Tibial nerve (tissue), 4 donors: ENCODE results near the gene PTK7. TPM values are rescaled to one million over a fixed set of nuclear protein-coding genes. Genes with fewer than 3 reads are reported as not detected.

ENCODE experiments used
- DNase-seq, 2 donors: peaks; one replicate each; pipeline ENCODE4 v3.0.0-alpha.2; 2019; ENCODE audit warnings: low spot score in 2 of 2
- H3K27ac ChIP-seq, 4 donors: fragments of 200-600 bp; sonication (generic) in 3 of 4; one replicate each; pipeline ENCODE4 v1.5.1; 2017 to 2019; ENCODE audit warnings: mild to moderate bottlenecking in 1 of 4
- H3K27me3 ChIP-seq, 2 donors: fragments of 200-600 bp; sonication (generic) in 1 of 2; one replicate each; pipeline versions ENCODE4 v1.5.1 to v1.6.0; 2017 to 2019
- H3K36me3 ChIP-seq, 3 donors: fragments of 200-600 bp; sonication (generic); one replicate each; pipeline ENCODE4 v1.5.1; 2018 to 2019
- H3K4me1 ChIP-seq, 4 donors: fragments of 200-600 bp; sonication (generic) in 3 of 4; one replicate each; pipeline ENCODE4 v1.5.1; 2017 to 2019
- H3K4me3 ChIP-seq, 4 donors: fragments of 200-600 bp; sonication (generic) in 3 of 4; one replicate each; pipeline ENCODE4 v1.5.1; 2017 to 2019; ENCODE audit warnings: mild to moderate bottlenecking in 1 of 4, moderate library complexity in 1 of 4
- H3K9me3 ChIP-seq, 4 donors: fragments of 200-600 bp; sonication (generic) in 3 of 4; one replicate each; pipeline ENCODE4 v1.5.1; 2017 to 2019
- EP300 ChIP-seq, 2 donors: sonication (generic); formaldehyde crosslinking; IDR thresholded peaks; one replicate each; pipeline ENCODE4 v1.6.1; 2017; ENCODE audit warnings: antibody characterized with exemption in 2 of 2, mild to moderate bottlenecking in 1 of 2
- POLR2A ChIP-seq, 2 donors: fragments of 450-650 bp; IDR thresholded peaks; one replicate each; pipeline ENCODE4 v1.6.1; 2017; ENCODE audit warnings: antibody characterized with exemption in 2 of 2, mild to moderate bottlenecking in 2 of 2, moderate library complexity in 2 of 2
- WGBS, 2 donors: methylation state at CpG; one replicate each; pipeline ENCODE4 v1.1.5; 2018; 5-methylcytosine and 5-hydroxymethylcytosine counted together
- total RNA-seq, 4 donors: library from RNA; depleted of rRNA; stranded (reverse); fragments of >200 nt; gene quantifications; one replicate each; pipeline ENCODE4 v1.1.0, GENCODE V29; 2016
- TF ChIP-seq, protein P1 (sequence below), 5 experiments: fragments of 200-600 bp in 3 of 5; fragments of 450-650 bp in 2 of 5; sonication (generic) in 3 of 5; IDR thresholded peaks; one replicate each; pipeline ENCODE4 v1.5.1; 2016 to 2019; ENCODE audit warnings: antibody characterized with exemption in 5 of 5, mild to moderate bottlenecking in 3 of 5, moderate library complexity in 2 of 5

The PTK7 gene
- total RNA-seq, 4 donors from 2014 or later: 1.5 to 5.5 (median 3.9) TPM

DNA sequence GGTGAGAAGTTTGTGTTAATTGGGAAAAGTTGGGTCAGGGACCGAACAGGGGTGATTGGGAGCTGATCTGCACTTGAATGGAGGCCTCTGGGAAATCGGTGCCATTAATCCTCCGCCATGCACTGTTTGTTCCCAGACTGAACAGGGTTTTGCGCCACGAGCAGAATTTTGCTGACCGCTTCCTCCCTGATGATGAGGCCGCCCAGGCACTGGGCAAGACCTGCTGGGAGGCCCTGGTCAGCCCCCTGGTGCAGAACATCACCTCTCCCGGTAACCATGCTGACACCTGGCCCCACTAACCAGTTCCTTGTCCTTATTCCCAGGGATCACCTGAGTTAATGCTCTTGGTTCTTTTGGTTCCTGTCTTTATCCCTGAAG, 127.6 kb downstream of the PTK7 start:
- WGBS, 2 donors: 91 to 92% methylated on average over 8 of the region's 8 CpGs
- no peak for DNase-seq
- Histone ChIP-seq H3K4me3 (no peak overlapping the region), H3K9me3 (no peaks in the 10 kb centered on the region), H3K4me1 (no peaks in the 10 kb centered on the region), H3K27ac (no peak overlapping the region), H3K36me3 (peaks cover 0 to 81% (median under 1%) of the 10 kb centered on the region in 3 donors), H3K27me3 (no peaks in the 10 kb centered on the region)
- TF ChIP-seq, protein P1, sequence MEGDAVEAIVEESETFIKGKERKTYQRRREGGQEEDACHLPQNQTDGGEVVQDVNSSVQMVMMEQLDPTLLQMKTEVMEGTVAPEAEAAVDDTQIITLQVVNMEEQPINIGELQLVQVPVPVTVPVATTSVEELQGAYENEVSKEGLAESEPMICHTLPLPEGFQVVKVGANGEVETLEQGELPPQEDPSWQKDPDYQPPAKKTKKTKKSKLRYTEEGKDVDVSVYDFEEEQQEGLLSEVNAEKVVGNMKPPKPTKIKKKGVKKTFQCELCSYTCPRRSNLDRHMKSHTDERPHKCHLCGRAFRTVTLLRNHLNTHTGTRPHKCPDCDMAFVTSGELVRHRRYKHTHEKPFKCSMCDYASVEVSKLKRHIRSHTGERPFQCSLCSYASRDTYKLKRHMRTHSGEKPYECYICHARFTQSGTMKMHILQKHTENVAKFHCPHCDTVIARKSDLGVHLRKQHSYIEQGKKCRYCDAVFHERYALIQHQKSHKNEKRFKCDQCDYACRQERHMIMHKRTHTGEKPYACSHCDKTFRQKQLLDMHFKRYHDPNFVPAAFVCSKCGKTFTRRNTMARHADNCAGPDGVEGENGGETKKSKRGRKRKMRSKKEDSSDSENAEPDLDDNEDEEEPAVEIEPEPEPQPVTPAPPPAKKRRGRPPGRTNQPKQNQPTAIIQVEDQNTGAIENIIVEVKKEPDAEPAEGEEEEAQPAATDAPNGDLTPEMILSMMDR (IDR thresholded peaks at IDR 0.05): no peak
- TF ChIP-seq POLR2A (IDR thresholded peaks at IDR 0.05): no peak
- no peak for TF ChIP-seq EP300 (IDR thresholded peaks at IDR 0.05)

DNA sequence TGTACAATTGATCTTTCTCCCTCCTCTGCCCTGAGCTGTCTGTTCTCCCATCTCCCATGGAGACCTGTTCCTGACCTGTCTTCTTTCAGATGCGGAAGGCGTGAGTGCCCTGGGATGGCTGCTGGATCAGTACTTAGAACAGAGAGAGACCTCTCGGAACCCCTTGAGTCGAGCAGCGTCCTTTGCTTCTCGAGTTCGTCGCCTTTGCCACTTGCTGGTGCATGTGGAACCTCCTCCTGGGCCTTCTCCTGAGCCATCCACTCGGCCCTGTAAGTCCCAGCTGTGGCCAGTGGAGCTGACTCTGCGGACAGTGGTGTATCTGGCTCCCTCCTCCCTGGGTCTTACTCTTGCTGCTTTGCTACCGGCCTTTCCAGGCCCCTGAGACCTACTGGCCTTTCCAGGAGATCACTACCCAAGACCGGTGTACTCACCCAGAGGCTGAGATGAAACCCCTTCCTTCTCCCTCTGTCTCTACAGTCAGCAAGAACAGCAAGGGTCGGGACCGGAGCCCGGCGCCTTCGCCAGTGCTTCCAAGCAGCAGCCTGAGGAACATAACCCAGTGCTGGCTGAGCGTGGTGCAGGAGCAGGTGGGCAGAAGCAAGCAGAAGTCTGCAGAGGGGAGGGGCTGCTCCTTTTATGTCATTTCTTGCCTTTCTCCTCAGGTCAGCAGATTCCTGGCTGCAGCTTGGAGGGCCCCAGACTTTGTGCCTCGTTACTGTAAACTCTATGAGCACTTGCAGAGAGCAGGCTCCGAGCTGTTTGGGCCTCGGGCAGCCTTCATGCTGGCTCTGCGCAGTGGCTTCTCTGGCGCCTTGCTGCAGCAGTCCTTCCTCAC, 128.4 kb downstream of the PTK7 start:
- Histone ChIP-seq H3K9me3 (no peaks in the 10 kb centered on the region), H3K4me3 (no peak overlapping the region), H3K4me1 (no peaks in the 10 kb centered on the region), H3K27me3 (no peaks in the 10 kb centered on the region), H3K27ac (no peak overlapping the region), H3K36me3 (peaks cover 0 to 76% (median 0%) of the 10 kb centered on the region in 3 donors)
- TF ChIP-seq, protein P1 (IDR thresholded peaks at IDR 0.05): no peak
- TF ChIP-seq POLR2A (IDR thresholded peaks at IDR 0.05): no peak
- TF ChIP-seq EP300 (IDR thresholded peaks at IDR 0.05): no peak
- WGBS, 2 donors: 92 to 93% methylated on average over 23 of the region's 23 CpGs
- DNase-seq: no peak

DNA sequence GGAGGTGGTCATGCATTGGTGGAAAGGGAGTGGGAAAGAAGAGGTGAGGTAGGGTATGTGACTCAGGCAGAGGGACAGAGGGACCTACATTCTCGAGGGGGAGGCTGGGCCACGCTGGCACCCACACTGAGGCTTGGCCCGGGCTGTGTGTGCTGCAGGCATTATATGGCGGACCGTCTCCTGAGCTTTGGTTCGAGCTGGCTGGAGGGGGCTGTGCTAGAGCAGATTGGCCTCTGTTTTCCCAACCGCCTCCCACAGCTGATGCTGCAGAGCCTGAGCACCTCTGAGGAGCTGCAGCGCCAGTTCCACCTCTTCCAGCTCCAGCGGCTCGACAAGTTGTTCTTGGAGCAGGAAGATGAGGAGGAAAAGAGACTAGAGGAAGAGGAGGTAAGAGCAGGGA, 129.7 kb downstream of the PTK7 start:
- DNase-seq: no peak
- H3K27ac ChIP-seq: no peak overlapping the region
- H3K27me3 ChIP-seq: no peaks in the 10 kb centered on the region
- no peaks in the 10 kb centered on the region for H3K9me3 ChIP-seq
- TF ChIP-seq, protein P1 (IDR thresholded peaks at IDR 0.05): no peak
- no peak for TF ChIP-seq EP300 (IDR thresholded peaks at IDR 0.05)
- no peak for TF ChIP-seq POLR2A (IDR thresholded peaks at IDR 0.05)
- H3K4me1 ChIP-seq: no peaks in the 10 kb centered on the region
- no peak overlapping the region for H3K4me3 ChIP-seq
- H3K36me3 ChIP-seq: peaks cover 0 to 63% (median 0%) of the 10 kb centered on the region in 3 donors
- 90 to 94% methylated on average over 10 of the region's 10 CpGs for WGBS, 2 donors

DNA sequence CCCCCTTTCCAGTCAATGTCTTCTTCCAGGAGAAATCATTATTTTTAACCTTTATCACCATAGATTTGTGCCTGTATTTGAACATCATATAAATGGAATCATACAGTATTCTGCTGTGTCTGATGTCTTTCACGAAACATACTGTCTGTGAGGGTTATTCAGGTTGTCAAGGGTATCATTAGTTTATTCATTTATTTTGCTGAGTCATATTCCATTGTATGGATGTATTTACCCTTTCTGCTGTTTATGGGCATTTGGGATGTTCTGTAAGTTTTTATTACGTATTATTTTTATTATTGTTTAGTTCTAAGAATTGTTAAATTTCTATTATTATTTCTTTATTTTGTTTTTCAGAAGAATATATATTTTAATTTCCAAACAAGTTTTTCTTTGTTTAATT, 131.2 kb downstream of the PTK7 start:
- H3K4me3 ChIP-seq: no peak overlapping the region
- WGBS, 2 donors: 81 to 94% methylated on average over 2 of the region's 2 CpGs
- no peak overlapping the region for H3K27ac ChIP-seq
- no peak for DNase-seq
- TF ChIP-seq, protein P1 (IDR thresholded peaks at IDR 0.05): no peak
- TF ChIP-seq POLR2A (IDR thresholded peaks at IDR 0.05) (no peak), EP300 (IDR thresholded peaks at IDR 0.05) (no peak)
- no peaks in the 10 kb centered on the region for H3K9me3 ChIP-seq
- no peaks in the 10 kb centered on the region for H3K27me3 ChIP-seq
- H3K4me1 ChIP-seq: no peaks in the 10 kb centered on the region
- peaks cover 0 to 56% (median 0%) of the 10 kb centered on the region in 3 donors for H3K36me3 ChIP-seq

Other genes with a start within 250 kb of the PTK7 start
- 10 to 100 TPM; 59.0 to 89.2 (median 83.7) TPM for gene RPL7L1, start 196.7 kb upstream of the PTK7 start, total RNA-seq
- not detected for gene PTCRA, start 160.3 kb upstream of the PTK7 start, total RNA-seq
- 10 to 100 TPM; 42.6 to 50.3 (median 47.1) TPM for gene CNPY3, start 146.8 kb upstream of the PTK7 start, total RNA-seq
- 1 to 10 TPM in 3 of 4 donors, not detected in 1; 2.0 to 3.1 (median 2.1) TPM for gene GNMT, start 115.6 kb upstream of the PTK7 start, total RNA-seq
- gene PEX6, start 97.1 kb upstream of the PTK7 start, total RNA-seq: 10 to 100 TPM; 20.3 to 32.8 (median 27.3) TPM
- 10 to 100 TPM; 25.8 to 54.6 (median 48.3) TPM for gene PPP2R5D, start 91.7 kb upstream of the PTK7 start, total RNA-seq
- gene MEA1, start 62.4 kb upstream of the PTK7 start, total RNA-seq: 10 to 100 TPM; 41.8 to 91.6 (median 67.4) TPM
- gene KLHDC3, start 62.1 kb upstream of the PTK7 start, total RNA-seq: 10 to 100 TPM; 74.1 to 98.3 (median 86.5) TPM
- gene RRP36, start 54.7 kb upstream of the PTK7 start, total RNA-seq: 10 to 100 TPM; 39.1 to 96.3 (median 52.8) TPM
- 10 to 100 TPM; 16.3 to 21.0 (median 17.9) TPM for gene CUL7, start 22.5 kb upstream of the PTK7 start, total RNA-seq
- gene MRPL2, start 16.9 kb upstream of the PTK7 start, total RNA-seq: 10 to 100 TPM in 2 of 4 donors, 1 to 10 TPM in 2; 8.4 to 17.3 (median 11.6) TPM
- 10 to 100 TPM; 21.6 to 32.9 (median 23.8) TPM for gene KLC4, start 16.7 kb upstream of the PTK7 start, total RNA-seq
- gene SRF, start 95.0 kb downstream of the PTK7 start, total RNA-seq: 10 to 100 TPM; 28.4 to 49.8 (median 35.3) TPM
- gene CUL9, start 105.9 kb downstream of the PTK7 start, total RNA-seq: 10 to 100 TPM; 47.9 to 76.2 (median 49.3) TPM
- 100 to 1,000 TPM in 2 of 4 donors, 10 to 100 TPM in 2; 61.8 to 114 (median 101) TPM for gene DNPH1, start 153.2 kb downstream of the PTK7 start, total RNA-seq
- gene TTBK1, start 167.2 kb downstream of the PTK7 start, total RNA-seq: not detected
- gene SLC22A7, start 221.9 kb downstream of the PTK7 start, total RNA-seq: not detected
- 10 to 100 TPM in 1 of 4 donors, 1 to 10 TPM in 2, not detected in 1; 5.2 to 12.7 (median 6.1) TPM for gene CRIP3, start 232.5 kb downstream of the PTK7 start, total RNA-seq